ENCODE results near the gene UBR3.

GRCh38 chr2:169910109-169910799 lies 83.0 kb downstream of the UBR3 start:
- TF ChIP-seq CTCF (conservative IDR thresholded peaks at IDR 0.05 in 1 of 2, IDR thresholded peaks at IDR 0.05 in 1 of 2; ENCODE audit: extremely low read depth in 1 of 2, insufficient read depth in 1 of 2, low read depth in 1 of 2, low read length in 2 of 2) (no peak), EZH2 (IDR thresholded peaks at IDR 0.05; ENCODE audit: borderline replicate concordance, low read length) (no peak)

Measured in mammary epithelial cell (primary cell).